Right kidney (tissue), 1 donor: Measurements from ENCODE around the gene SQSTM1.

ENCODE experiments used
- DNase-seq: peaks from one replicate; pipeline ENCODE4 v3.0.0-alpha.2; 2016

The SQSTM1 gene

GRCh38 chr5:179794171-179794570 is 26.5 kb upstream of the SQSTM1 start:
- DNase-seq = no peak

DNA sequence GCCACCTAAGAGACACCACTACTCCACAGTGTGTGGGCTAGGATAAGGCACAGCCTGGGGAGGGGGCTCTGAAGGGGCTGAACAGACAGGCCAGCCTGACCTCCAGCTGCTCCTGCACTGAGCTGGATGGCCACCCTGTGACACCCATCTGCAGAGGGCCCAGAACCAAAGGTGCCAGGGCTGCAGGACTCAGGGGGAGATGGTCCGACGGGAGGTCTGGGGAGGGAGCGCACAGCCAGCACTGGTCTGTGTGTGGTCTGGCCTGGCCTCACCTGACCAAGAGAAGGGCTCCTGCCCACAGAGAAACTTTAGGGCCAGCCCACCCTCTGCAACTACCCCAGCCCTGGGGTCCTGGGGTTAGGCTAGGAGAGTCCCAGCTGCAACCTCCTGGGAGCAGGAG is 26.1 kb upstream of the SQSTM1 start:
- no peak for DNase-seq

DNA sequence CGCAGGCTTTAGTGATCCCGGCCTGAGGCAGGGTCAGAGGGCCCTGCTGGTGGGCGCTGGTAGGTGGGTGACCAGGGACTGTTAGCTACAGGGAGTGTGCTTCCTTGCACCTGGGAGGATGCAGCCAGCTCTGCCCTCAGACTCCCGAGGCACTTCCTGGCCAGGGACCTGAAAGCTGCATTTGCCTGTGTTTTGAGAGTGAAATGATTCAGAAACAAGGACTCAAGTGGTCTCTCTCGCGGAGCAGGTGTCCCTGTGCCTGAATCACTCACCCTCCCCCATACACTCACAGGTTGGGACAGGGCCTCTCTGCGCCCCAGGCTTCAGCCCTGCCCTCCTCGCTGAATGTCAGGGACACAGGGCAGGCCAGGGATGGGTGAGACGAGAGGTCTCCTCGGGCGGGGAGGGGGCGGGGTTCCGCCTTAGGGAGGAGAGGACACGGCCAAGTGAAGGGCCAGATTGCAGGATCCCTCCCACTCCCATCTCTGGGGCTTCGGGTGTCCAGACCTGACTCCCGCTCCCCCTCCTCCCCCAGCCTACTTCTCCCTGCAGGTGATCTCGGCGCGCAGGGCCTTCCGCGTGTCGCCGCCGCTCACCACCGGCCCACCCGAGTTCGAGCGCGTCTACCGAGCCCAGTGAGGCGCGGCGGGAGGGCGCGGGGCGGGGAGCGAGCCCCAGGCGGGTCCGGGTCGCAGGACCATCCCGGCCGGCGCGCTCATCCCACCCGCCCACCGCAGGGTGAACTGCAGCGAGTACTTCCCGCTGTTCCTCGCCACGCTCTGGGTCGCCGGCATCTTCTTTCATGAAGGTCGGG is 25.4 kb upstream of the SQSTM1 start:
- peak; percentile 80 for DNase-seq

GRCh38 chr5:179795863-179796833 is 24.6 kb upstream of the SQSTM1 start:
- peak; percentile 93 for DNase-seq

DNA sequence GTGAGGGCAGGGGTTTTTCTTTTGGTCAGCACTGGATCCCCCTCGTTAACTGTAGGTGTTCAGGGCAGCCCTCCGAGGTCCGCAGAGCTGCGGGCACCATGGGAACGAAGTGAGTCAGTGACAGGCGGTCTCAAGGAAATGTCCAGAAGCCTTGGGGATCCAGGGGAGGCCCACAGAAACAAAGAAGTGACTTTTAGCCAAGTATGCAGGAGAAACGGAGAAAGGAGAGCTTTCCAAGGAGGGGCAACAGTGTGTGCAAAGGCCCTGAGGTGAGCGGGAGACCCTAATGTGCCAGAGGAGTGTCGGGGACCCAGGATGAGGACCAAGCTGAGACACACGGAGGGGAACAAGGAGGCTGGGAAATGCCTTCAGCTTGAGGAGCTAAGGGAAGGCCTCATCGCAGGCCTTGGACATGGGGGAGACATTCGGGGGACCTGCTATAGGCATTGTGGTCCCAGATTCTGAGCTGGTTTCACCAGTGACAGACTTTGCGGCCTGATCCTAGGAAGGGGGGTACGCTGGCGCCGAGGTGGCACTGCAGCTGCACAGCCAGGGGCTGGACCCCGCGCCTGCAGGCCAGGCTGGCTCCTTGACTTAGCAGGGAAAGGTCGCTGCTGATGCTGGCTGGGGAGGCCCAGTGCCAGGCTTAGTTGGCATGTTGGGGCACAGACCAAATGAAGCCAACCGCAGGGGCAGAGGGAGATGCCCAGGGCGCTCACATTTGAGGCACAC is 23.7 kb upstream of the SQSTM1 start:
- no peak for DNase-seq

DNA sequence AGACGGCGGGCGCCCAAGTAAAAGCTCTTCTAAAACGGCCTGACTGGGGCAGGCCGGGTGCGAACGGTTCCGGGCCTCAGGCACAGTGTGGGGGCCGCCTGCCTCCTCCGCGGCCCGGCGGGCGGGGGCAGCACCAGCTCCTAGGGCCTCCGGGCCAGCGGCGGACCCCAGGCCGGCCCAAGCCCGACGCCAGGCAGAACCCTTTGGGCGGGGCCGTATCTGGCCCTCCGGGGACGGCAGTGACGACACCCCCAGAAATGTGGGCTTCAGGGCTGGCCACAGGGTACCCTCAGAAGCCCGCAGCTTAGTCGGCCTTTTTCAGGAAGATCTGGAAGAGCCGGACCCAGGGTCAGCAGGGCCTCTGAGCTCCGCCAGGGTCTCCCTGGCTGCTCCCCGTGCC is 23.0 kb upstream of the SQSTM1 start:
- no peak for DNase-seq

DNA sequence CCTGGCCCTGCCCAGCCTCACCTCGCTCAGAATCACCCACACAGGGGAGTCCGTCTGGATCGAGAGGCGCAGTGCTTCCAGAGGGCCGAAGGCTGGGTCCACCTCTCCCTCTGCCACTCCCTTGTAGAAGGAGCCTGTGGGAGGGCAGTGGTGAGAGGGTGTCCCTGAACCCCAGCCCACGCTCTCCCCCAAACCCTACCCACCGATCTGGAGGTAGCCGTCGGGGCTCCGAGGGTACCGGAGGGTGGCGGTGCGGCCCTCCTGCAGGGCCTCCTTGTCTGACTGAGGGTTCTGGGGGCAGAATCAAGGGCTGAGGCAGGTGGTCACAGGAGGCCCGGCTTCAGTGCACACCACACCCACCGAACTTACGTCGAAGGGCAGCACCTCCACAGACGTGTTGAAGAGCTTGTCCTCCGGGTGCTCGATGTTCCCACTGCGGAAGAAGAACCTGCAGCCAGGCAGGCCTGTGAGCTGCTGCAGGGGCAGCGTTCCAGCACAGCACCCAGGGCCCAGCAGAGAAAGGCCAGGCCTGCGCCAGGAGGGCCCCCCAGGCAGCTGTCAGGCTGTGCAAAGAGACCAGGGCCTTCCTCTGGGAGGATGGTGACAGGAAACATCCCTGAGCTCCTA is 22.4 kb upstream of the SQSTM1 start:
- no peak for DNase-seq

- no peak for DNase-seq
Measured at GRCh38 chr5:179798771-179799643, 21.7 kb upstream of the SQSTM1 start.

GRCh38 chr5:179799644-179799973 is 21.1 kb upstream of the SQSTM1 start:
- no peak for DNase-seq

- DNase-seq = no peak
Measured at GRCh38 chr5:179800071-179800695, 20.5 kb upstream of the SQSTM1 start.

DNA sequence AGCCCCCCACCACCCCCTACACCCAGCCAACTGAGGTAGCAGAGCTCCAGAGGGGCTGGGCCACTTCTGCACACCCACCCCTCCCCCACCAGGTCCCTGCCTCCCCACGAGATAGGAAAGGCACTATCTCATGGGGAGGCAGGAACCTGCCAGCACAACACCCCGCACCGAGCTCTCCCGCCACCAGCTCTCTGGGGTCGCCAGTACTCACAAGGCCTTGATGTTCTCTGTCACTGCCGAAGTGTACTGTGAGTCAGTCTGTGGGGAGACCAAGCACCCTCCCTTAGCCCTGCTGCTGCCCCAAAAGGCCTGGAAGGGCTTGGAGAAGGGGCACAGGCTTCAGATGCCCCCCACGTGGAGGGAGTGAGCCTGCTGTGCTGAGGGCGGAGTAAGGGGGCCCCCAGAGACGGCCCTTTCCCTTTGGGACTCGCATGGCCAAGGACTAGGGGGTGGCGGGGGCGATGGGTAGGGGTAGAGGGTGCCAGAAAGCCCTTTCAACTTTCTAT is 20.0 kb upstream of the SQSTM1 start:
- no peak for DNase-seq

DNA sequence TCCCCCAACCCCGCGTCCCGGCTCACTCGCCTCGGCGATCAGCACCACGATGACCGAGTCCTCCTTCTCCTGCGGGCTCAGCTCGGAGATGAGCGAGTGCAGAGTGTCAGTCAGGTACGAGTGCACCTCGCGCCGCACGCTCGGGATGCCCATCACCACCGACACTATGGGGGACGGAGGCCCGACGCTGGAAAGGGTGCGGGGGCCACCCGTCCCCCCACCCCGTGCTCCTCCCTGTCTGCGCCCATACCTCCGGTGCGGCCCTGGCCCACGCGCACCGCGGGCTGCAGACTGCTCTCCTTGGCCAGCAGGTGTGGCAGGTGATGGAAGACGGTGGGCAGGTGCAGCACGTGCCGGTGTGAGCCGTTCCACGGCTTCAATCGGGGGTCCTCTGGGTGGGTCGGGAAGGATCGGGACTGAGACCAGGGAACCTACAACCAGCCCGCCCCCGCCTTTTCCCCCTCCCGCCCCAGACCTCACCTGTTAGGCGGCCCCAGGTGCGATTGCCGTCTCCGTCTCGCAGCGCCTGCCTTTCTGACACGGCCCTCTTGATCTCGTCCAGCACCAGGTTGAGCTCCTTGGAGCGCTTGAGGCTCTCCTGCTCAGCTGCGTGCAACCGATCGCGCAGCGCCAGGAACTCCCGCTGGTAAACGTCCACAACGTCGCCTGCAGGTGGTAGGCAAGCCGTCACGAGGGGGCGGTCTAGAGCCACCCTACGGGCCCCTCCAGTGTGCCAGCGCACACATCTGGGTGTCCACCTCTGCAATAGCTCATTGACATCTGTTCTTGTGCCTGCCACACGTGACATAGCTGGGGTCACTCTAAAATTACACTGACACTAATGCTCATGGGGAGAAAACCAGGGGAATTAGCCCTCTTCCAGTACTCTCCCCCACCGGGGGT is 19.1 kb upstream of the SQSTM1 start:
- peak; percentile 56 for DNase-seq

GRCh38 chr5:179802207-179802883 is 18.4 kb upstream of the SQSTM1 start:
- no peak for DNase-seq

GRCh38 chr5:179802950-179803562 is 17.6 kb upstream of the SQSTM1 start:
- no peak for DNase-seq

DNA sequence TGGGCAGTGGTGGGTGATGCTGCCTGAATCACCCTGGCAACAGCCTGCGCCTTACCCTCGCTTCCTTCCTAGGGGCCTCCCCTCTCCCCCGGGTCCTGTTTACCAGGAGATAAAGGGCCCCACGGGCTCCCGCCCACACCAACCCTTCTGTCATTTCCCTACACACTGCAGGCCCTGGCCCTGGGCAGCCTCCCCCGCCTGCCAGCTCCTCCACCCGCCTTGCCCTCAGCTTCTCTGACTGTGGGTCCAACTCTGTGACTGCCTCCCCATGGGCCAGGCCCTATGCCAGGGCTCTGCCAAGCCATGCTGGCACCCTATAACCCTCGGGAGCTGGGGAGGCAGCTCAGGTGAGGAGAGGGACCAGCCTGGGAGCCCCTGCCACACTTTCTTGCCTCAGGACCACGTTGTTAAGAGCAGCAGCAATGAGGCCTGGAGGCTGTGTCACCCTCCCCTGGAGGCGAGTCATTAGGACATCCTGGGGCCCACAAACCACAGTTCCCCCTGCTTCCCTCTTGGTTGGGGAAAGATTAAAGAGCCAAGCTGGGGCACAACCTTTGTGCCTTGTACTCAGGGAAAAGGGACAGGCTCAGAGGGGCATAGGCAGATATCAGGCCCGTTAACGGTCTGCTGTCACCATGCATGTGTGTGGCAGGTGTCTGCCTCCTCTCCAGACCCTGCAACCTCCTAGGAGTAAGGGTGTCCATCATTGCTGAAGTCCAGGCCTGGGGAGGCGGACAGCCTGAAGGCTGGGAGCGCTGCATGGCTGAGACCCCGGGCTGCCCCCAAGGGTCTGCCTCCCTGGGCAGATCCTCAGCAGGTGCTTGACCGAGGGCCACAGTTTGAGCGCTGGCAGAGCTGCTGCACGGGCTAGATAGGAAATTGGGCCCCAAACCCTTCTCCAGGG is 16.8 kb upstream of the SQSTM1 start:
- no peak for DNase-seq

GRCh38 chr5:179804555-179804947 is 16.2 kb upstream of the SQSTM1 start:
- DNase-seq = no peak

- no peak for DNase-seq
Measured at GRCh38 chr5:179805070-179805528, 15.6 kb upstream of the SQSTM1 start.
